Measurements from ENCODE around the gene PRR35.

Gene PRR35

DNA sequence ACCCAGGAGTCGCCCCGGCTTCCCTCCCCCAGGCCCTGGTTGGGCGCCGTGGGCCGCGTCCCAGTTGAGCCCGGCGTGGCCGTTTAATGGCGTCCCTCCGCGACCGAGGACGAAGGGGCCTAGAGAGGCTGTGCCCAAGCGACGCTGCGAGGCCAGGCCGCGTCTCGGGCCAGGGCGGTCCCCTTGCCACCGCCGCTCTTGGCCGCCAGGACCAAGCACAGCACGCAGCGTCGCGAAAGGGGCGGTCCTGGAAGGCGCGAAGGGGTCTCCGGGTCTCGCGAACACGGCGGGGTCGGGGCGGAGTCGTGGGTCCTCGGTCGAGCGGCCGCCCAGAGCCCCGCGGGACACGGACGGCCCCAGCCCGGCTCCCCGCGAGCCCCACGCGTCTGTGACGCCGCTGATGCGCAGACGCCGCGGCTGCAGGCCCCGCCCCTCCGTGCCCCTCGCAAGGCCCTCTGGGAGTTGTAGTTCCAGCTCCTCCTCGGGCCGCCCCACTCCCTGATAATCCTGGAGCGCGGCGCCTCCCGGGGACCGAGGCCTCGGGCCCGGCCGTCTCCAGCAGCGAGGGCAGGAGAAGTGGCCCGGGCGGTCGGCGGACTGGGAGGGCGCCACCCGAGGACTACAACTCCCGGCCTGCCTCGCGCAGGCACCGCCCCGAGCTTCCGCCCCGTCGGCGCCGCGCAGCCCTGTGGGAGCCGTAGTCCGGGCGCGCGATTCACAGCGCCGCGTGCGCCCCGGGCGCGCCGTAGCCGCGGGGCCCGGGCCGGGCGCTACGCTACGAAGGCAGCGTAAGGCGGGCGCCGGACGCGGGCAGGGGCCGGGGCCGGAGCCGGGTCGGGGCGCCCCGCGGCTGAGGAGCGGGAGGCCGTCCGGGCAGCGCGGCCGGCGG lies 32.9 kb upstream of the PRR35 start, which contains the start of gene CAPN15:
Gene CAPN15 (plus strand): TSS at position 698 of the 889 bp plus-strand sequence. CDS start 19,127 bp downstream, outside the sequence.
- peak; percentile 72 to 75 for DNase-seq (ENCODE audit: extremely low read depth in 1 of 2, low read depth in 1 of 2)

- peak in 1 of 2 donors; percentile 39 for DNase-seq (ENCODE audit: extremely low read depth in 1 of 2, low read depth in 1 of 2)
These were observed 31.8 kb upstream of the PRR35 start for GRCh38 chr16:528111-529011.

DNA sequence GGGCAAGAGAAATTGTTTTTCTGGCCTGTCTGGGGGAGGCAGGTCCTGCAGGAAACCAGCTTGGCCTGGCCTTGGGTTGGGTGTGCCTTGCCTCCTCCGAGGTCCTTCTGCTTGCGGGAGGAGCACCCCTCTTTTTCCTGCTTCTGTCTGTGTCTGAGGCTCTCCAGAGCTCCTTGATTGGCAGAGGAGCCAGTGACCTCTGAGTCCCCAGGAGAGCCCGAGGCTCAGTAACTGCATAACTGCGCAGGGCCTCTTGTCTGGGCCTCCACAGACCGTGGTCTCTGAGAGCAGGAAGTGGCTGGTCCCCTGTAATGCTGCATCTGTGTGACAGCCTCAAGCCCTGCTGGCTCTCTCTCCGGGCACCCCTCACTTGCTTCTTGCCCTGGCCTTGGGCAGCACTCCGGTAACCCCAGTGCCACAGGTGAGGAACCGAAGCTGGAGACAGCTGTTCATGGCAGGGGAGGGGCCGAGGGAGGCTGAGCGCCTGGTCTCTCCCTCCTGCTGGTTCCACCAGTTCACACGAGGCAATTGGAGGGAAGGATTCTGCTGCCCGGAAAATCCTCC lies 31.1 kb upstream of the PRR35 start:
- DNase-seq (ENCODE audit: extremely low read depth in 1 of 2, low read depth in 1 of 2): no peak

- no peak for DNase-seq (ENCODE audit: extremely low read depth in 1 of 2, low read depth in 1 of 2)
These were observed 29.9 kb upstream of the PRR35 start for GRCh38 chr16:530111-530817.

GRCh38 chr16:531494-532125 lies 28.6 kb upstream of the PRR35 start:
- DNase-seq (ENCODE audit: extremely low read depth in 1 of 2, low read depth in 1 of 2): no peak

DNA sequence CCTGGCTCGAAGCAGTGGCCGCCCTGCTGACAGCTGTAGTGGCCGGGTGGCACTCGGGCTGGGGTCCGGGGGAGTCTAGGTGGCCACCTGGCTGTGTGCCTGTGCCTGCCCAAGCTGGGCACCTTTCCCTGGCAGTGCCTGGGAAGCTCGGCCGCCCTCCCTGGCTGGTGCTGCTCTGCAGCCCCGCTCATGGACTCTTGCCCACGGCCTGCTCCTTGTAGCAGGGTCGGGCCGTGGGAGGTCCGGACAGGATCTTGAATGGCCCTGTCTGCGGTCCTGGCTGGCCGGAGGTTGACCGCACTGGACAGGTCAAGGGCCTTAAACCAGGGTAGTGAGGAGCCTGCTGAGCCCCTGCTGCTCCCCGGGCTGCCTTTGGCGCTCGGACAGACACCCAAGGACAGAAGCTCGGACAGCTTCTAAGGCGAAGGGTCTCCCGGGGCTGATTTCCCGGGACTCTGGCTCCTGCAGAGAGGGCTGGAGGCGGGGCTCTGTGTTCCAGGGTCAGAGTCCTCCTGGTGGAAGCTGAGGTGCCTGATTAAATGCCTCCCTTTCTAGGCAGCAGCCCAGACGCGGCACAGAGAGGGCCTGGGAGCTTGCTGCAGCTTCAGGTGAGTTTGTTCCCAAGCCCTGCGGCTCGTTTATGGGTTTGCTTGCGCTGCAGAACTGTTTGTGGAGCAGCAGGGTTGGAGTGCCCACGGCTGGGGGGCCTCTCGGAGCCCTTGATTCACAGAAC lies 26.6 kb upstream of the PRR35 start:
- DNase-seq (ENCODE audit: extremely low read depth in 1 of 2, low read depth in 1 of 2): no peak

DNA sequence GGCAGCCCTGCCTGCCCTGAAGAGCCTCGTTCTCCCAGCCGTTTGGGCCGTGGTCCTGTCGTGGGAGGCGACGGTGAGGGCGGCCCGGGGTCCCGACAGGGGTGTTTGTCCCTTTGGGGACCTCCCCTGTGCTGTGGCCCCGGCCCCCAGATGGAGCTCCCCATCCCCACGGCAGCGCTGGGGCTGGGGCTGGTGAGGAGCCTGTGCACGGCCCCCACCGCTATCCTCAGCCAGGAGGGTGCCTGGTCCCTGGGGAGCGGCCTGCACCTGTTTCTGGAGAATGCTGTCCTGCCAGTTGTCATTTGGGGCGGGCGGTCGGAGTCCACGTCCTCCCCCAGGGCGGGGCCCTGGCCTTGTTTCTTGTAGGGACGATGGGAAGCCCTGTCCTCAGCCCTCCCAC lies 26.1 kb upstream of the PRR35 start:
- no peak for DNase-seq (ENCODE audit: extremely low read depth in 1 of 2, low read depth in 1 of 2)

GRCh38 chr16:534856-535445 lies 25.2 kb upstream of the PRR35 start:
- DNase-seq (ENCODE audit: extremely low read depth in 1 of 2, low read depth in 1 of 2): no peak

GRCh38 chr16:535446-536405 lies 24.5 kb upstream of the PRR35 start:
- DNase-seq (ENCODE audit: extremely low read depth in 1 of 2, low read depth in 1 of 2): no peak

DNA sequence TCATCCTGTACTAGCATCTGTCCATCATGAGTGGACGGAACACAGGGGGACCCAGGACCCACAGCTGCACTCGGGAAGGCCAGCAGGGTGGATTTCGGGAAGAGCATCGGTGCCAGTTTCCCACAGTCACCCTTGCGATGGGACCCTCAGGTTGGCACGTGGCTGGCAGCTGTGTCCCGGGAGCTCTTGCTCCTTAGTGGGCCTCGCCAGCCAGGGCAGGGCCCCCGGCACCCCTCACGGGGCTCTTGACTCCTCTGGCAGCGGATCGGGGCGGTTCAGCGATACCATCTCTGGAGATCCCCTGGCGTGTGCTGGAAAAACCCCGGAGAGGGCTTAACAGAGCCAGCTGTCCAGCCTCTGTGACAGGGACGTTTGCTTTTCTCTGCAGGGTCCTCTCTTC lies 23.4 kb upstream of the PRR35 start:
- no peak for DNase-seq (ENCODE audit: extremely low read depth in 1 of 2, low read depth in 1 of 2)

GRCh38 chr16:537415-538335 lies 22.5 kb upstream of the PRR35 start:
- no peak for DNase-seq (ENCODE audit: extremely low read depth in 1 of 2, low read depth in 1 of 2)

- no peak for DNase-seq (ENCODE audit: extremely low read depth in 1 of 2, low read depth in 1 of 2)
These were observed 20.2 kb upstream of the PRR35 start for GRCh38 chr16:539901-540530.

GRCh38 chr16:540645-541340 lies 19.4 kb upstream of the PRR35 start:
- DNase-seq (ENCODE audit: extremely low read depth in 1 of 2, low read depth in 1 of 2): no peak

GRCh38 chr16:543301-544164 lies 16.7 kb upstream of the PRR35 start:
- no peak for DNase-seq (ENCODE audit: extremely low read depth in 1 of 2, low read depth in 1 of 2)

DNA sequence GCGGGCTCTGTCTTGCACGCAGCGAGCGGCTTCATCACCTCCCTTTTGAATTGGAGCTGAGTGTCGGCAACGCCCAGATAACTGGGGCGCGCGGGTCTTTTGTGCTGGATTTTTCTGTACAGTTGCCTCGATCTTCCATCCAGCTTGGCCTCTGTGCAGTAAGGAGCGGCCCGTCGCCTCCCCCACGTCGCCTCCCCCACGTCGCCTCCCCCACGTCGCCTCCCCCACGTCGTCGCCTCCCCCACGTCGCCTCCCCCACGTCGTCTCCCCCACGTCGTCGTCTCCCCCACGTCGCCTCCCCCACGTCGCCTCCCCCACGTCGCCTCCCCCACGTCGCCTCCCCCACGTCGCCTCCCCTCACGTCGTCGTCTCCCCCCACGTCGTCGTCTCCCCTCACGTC lies 15.7 kb upstream of the PRR35 start:
- DNase-seq (ENCODE audit: extremely low read depth in 1 of 2, low read depth in 1 of 2): no peak
